ENCODE measurements around the gene TNFAIP8L1.

GRCh38 chr19:4604912-4605311, 34.4 kb upstream of the TNFAIP8L1 start:
- no peak for TF ChIP-seq YY1 (IDR thresholded peaks at IDR 0.05; ENCODE audit: insufficient read depth, insufficient read length)
- TF ChIP-seq ZNF274 (IDR thresholded peaks at IDR 0.05; ENCODE audit: low read depth, low read length) = no peak
